Measurements from ENCODE around the gene RHBDD1. TPM values are rescaled to one million over a fixed set of nuclear protein-coding genes. Genes with fewer than 3 reads are reported as not detected.
A peak's percentile ranks its signal among the peaks of the same experiment; 100 is the strongest.

RHBDD1 gene
- total RNA-seq, 1 experiment from 2014 or later: 6.6 TPM

- no peak for DNase-seq (ENCODE audit: low spot score)
Observed at GRCh38 chr2:226845386-226846116, 9.7 kb downstream of the RHBDD1 start.

GRCh38 chr2:226847090-226847489, 11.2 kb downstream of the RHBDD1 start:
- DNase-seq (ENCODE audit: low spot score): no peak

DNA sequence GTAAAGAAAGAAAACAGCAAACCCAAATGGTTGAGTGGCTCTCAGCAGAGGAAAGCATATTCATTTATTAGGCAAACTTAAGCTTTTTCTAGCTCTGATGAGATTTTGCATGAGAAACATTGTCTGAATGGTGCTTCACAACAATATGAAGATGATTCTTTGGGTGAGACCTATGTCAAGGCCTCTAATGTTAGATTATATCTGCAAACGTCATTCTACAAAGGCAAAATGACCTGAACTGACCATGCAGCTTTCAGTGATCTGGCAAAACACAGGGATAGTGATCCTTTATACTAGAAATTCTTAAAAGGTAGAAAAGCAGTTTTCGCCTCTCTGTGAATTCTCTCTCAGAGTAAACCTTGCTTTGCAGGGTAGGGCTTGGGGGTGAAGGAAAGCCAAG, 11.7 kb downstream of the RHBDD1 start:
- DNase-seq (ENCODE audit: low spot score): no peak

DNA sequence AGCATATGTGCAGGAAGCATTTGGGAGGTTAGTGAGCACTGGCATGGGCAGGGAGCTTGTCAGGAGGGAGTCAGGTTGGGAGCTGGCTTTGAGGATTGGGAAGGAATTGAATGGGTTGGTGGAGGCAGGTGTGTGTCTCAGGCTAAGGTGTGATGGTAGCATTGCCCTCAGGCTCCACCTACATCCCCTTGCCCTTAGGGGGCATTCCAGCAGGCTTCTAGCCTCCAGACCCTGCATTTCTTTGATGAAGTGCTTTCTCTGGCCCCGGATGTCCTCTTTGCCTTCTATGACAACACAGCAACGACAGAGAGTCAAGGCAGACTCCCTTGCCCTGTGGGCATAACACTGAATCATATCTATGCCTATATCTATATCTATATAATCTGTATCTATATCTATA, 13.5 kb downstream of the RHBDD1 start:
- DNase-seq (ENCODE audit: low spot score): no peak

DNA sequence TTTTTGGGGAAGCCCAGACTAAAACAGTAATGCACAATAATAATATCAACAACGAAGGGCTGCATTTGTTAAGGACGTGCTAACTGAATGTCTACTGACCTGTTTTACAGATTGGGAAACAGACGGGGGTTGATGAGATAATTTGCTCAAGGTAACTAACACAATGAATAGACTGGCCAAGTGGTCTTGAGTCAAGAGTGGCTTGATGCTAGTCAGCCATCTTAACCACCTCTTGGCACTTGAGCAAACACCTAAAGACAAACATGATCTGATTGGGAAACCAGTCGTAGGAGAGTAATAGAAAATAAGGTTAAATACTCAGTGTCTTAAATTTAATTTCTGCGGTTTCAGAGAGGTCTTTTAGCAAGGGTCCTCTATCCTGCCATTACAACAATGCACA, 14.2 kb downstream of the RHBDD1 start:
- no peak for DNase-seq (ENCODE audit: low spot score)

DNA sequence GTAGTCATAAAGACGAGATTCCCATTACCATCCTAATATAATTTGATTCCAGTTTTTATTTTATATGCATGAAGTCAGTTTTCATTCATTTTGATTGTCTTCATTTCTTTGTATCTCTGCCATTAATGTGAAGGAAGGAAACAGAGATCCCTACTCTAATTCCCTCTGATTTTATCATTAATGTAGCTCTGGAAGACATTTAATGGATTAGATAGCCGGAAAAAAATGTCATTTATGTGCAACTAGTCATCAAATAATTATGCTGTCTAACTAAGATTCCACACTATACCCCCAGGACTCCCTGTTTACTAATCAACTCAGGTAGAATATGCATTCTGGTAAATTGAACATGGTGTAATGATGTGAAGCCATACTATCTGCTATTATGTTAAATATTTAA, 19.9 kb downstream of the RHBDD1 start:
- no peak for DNase-seq (ENCODE audit: low spot score)

GRCh38 chr2:226860087-226860486, 24.2 kb downstream of the RHBDD1 start:
- DNase-seq (ENCODE audit: low spot score): no peak

- no peak for DNase-seq (ENCODE audit: low spot score)
Observed at GRCh38 chr2:226862623-226863022, 26.8 kb downstream of the RHBDD1 start.

DNA sequence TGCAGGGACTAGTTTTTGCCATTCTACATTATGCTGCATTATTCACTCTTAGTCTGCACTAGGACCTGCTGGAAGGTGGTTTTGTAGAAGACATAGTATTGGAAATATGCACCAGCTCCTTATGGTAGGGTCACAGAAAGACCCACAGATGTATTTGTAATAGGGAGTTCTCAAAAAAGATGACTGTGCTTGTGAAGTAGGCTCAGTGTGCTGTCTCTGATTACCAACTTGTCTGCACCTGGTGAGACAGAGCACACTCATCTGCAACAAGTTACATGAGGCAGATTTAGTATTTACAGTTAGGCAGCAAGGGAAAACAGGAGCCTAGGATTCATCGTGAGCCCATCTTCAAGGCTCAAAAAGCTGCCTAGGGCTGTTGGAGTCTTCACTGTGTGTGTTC, 29.4 kb downstream of the RHBDD1 start:
- no peak for DNase-seq (ENCODE audit: low spot score)

DNA sequence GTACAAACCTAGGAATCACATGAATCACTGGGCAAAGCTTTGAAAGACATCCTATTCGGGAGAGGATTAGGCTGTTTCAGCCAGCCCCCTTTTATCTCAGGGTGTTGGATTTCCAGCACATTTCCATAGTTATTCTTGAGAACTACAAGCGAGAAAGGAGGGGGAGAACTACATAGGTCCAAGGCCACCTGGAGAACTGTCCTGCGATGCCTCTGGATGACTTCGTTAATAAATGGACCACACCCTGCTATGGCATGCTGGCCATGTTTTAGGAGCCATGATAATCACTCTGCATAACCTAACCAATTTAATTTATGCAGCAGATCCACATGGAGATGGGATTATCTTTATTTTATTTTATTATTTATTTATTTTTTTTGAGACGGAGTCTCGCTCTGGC, 29.9 kb downstream of the RHBDD1 start:
- no peak for DNase-seq (ENCODE audit: low spot score)

GRCh38 chr2:226868331-226869162, 32.7 kb downstream of the RHBDD1 start:
- DNase-seq (ENCODE audit: low spot score): peak; percentile 23

DNA sequence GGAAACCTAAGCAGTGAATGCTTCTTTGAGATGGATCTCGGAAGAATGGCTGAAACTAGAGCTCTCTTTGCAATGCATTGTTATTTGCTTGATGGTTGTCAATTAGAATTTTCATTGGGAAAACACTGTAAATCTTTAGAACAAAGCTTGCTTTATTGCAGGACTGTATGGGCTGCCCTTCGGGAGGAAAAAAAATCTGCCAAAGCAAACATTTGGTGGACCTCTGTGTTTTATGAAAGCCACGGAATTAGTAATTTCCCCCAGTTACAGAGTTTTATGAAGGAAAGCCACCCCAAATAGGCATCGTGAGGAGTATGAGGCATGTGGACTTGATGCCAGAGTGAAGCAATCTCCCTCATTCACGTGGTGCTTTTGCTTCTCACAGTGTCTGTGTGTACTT, 33.5 kb downstream of the RHBDD1 start:
- no peak for DNase-seq (ENCODE audit: low spot score)

- peak; percentile 77 for DNase-seq (ENCODE audit: low spot score)
Observed at GRCh38 chr2:226873051-226873620, 37.3 kb downstream of the RHBDD1 start.

GRCh38 chr2:226873826-226874225, 38.0 kb downstream of the RHBDD1 start:
- DNase-seq (ENCODE audit: low spot score): no peak

- DNase-seq (ENCODE audit: low spot score): no peak
Observed at GRCh38 chr2:226874749-226875148, 38.9 kb downstream of the RHBDD1 start.

DNA sequence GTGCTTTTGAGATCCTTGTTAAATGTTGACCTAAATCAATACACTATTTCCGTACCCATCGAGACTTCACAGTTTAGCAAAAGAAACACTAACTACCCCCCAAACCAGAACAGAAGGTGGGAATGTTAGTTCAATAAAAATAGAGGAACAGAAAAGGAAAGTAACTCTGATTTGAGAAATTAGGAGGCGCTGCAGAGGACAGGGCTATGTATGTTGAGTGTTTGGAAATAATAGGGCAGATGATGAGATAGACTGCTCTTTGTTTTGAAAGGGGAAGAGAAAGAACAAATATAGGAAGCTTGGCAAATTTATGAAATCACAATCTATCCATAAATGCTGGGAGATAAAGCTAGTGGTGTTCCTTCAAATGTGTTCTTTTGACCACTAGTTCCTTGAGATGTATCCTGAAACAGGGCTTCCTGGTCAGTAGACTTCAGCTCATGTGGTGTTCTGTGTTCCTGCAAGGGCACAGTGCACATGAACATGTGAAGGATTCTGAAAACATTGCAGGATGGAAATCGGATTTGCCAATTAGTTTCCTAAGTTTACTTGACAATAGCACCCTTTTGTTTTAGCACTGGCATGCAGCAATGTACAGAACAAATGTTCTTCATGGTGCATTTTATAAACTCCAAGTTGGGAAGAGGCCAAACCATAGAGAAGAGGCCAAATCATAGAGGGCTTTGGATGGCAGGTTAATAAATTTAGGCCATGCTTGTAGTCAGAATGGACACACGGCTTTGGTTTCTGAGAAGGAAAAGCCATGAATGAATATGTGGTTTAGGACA, 39.8 kb downstream of the RHBDD1 start:
- no peak for DNase-seq (ENCODE audit: low spot score)

DNA sequence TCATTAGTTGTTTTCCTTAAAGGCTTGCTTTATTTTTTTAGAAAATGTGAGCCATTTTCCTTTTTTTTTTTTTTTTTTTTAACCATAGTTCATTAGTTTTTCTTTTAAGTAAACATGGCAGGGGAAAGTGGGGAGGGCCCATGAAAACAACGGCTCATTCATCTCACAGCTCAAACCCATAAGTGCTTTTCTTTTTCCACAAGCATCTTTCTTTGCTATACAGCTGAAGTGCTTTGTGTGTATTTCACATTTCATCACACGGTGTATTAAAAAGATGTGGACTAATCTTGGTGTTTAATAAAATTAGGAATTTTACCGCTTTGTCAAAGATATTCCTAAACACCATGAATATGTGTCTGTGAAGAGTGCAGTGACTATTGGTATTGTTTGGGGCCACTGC, 41.6 kb downstream of the RHBDD1 start:
- no peak for DNase-seq (ENCODE audit: low spot score)

GRCh38 chr2:226881287-226881686, 45.4 kb downstream of the RHBDD1 start:
- no peak for DNase-seq (ENCODE audit: low spot score)

GRCh38 chr2:226882606-226883005, 46.8 kb downstream of the RHBDD1 start:
- DNase-seq (ENCODE audit: low spot score): no peak

DNA sequence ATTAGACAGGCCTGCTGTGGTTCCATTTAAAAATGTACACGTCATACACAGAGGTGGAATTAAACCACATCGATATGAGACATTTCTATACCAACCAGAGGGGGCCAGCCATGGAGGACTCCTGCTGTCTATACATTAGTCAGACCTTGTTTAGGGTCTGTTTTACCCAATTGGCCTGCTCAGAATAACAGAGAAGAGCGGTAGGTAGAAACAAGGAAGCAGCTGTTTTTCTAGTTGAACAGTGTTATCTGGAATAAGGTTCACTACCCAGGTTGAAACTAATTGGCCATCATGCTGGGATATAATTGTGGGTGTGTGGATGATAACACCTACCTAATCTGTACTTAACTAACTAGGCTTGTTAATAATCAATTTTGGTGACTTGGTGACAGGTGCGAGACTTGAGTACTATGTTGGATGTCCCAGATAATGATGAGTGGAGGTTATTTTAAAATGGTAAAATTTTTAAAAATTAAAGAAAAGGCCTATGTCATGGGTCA, 47.5 kb downstream of the RHBDD1 start:
- no peak for DNase-seq (ENCODE audit: low spot score)

- DNase-seq (ENCODE audit: low spot score): no peak
Observed at GRCh38 chr2:226884166-226884565, 48.3 kb downstream of the RHBDD1 start.
